Activated naive CD4-positive, alpha-beta T cell treated with anti-CD3 and anti-CD28 coated beads, Interleukin-2, amount 50 U/mL, for 24 hours (primary cell): ENCODE results near the gene NUDT4.
"Not testable (repeated sequence)": the region's sequence is repeated elsewhere in the genome, so short reads cannot be mapped to it uniquely, and the experiment has no call there.

ENCODE experiments used
- H3K27ac Mint-ChIP-seq: one replicate; pipeline ENCODE4 v1.8.0; 2021; ENCODE audit warnings: mild to moderate bottlenecking, mixed read lengths
- H3K27me3 Mint-ChIP-seq: one replicate; pipeline ENCODE4 v1.8.0; 2021; ENCODE audit warnings: mixed read lengths
- H3K36me3 Mint-ChIP-seq: one replicate; pipeline ENCODE4 v1.8.0; 2021; ENCODE audit warnings: mixed read lengths
- H3K4me1 Mint-ChIP-seq: one replicate; pipeline ENCODE4 v1.8.0; 2021; ENCODE audit warnings: mixed read lengths
- H3K4me3 Mint-ChIP-seq: one replicate; pipeline ENCODE4 v1.8.0; 2021; ENCODE audit warnings: mild to moderate bottlenecking, mixed read lengths
- H3K9me3 Mint-ChIP-seq: one replicate; pipeline ENCODE4 v1.8.0; 2021; ENCODE audit warnings: mixed read lengths

The NUDT4 gene

GRCh38 chr12:93358821-93359220 lies 18.9 kb upstream of the NUDT4 start:
- H3K27ac Mint-ChIP-seq: no peak overlapping the region

GRCh38 chr12:93360688-93361087 lies 17.0 kb upstream of the NUDT4 start:
- Mint-ChIP-seq H3K36me3 (no peaks in the 10 kb centered on the region), H3K27ac (peak overlapping the region; percentile 13), H3K4me1 (peaks cover 5% of the 10 kb centered on the region), H3K9me3 (no peaks in the 10 kb centered on the region), H3K27me3 (no peaks in the 10 kb centered on the region), H3K4me3 (no peak overlapping the region)

More at GRCh38 chr12:93358821-93359220, 18.9 kb upstream of the NUDT4 start:
- Mint-ChIP-seq H3K36me3 (no peaks in the 10 kb centered on the region), H3K4me1 (peaks cover 2% of the 10 kb centered on the region), H3K9me3 (no peaks in the 10 kb centered on the region), H3K4me3 (no peak overlapping the region), H3K27me3 (no peaks in the 10 kb centered on the region)

GRCh38 chr12:93361151-93361919 lies 16.4 kb upstream of the NUDT4 start:
- no peak overlapping the region for H3K27ac Mint-ChIP-seq
- no peaks in the 10 kb centered on the region for H3K36me3 Mint-ChIP-seq
- no peaks in the 10 kb centered on the region for H3K27me3 Mint-ChIP-seq
- peaks cover 5% of the 10 kb centered on the region for H3K4me1 Mint-ChIP-seq
- no peaks in the 10 kb centered on the region for H3K9me3 Mint-ChIP-seq
- H3K4me3 Mint-ChIP-seq: no peak overlapping the region

GRCh38 chr12:93363841-93364297 lies 13.9 kb upstream of the NUDT4 start:
- peaks cover 5% of the 10 kb centered on the region for H3K4me1 Mint-ChIP-seq
- H3K4me3 Mint-ChIP-seq: no peak overlapping the region
- H3K36me3 Mint-ChIP-seq: no peaks in the 10 kb centered on the region
- peak overlapping the region; percentile 38 for H3K27ac Mint-ChIP-seq
- no peaks in the 10 kb centered on the region for H3K27me3 Mint-ChIP-seq
- no peaks in the 10 kb centered on the region for H3K9me3 Mint-ChIP-seq

GRCh38 chr12:93365616-93366405 lies 11.9 kb upstream of the NUDT4 start:
- no peak overlapping the region for H3K27ac Mint-ChIP-seq
- peaks cover 5% of the 10 kb centered on the region for H3K4me1 Mint-ChIP-seq
- no peaks in the 10 kb centered on the region for H3K9me3 Mint-ChIP-seq
- H3K4me3 Mint-ChIP-seq: no peak overlapping the region
- no peaks in the 10 kb centered on the region for H3K36me3 Mint-ChIP-seq
- H3K27me3 Mint-ChIP-seq: no peaks in the 10 kb centered on the region

- H3K9me3 Mint-ChIP-seq: no peaks in the 10 kb centered on the region
- H3K4me1 Mint-ChIP-seq: peaks cover 5% of the 10 kb centered on the region
- no peaks in the 10 kb centered on the region for H3K27me3 Mint-ChIP-seq
- no peak overlapping the region for H3K27ac Mint-ChIP-seq
- H3K36me3 Mint-ChIP-seq: no peaks in the 10 kb centered on the region
- no peak overlapping the region for H3K4me3 Mint-ChIP-seq
Measured at GRCh38 chr12:93366422-93366821, 11.3 kb upstream of the NUDT4 start.

- H3K36me3 Mint-ChIP-seq: no peaks in the 10 kb centered on the region
- no peak overlapping the region for H3K4me3 Mint-ChIP-seq
- H3K4me1 Mint-ChIP-seq: peaks cover 3% of the 10 kb centered on the region
- peaks cover 2% of the 10 kb centered on the region for H3K27me3 Mint-ChIP-seq
- H3K27ac Mint-ChIP-seq: no peak overlapping the region
- no peaks in the 10 kb centered on the region for H3K9me3 Mint-ChIP-seq
Measured at GRCh38 chr12:93368766-93369165, 9.0 kb upstream of the NUDT4 start.

GRCh38 chr12:93369505-93369904 lies 8.2 kb upstream of the NUDT4 start:
- H3K36me3 Mint-ChIP-seq: no peaks in the 10 kb centered on the region
- H3K4me1 Mint-ChIP-seq: no peaks in the 10 kb centered on the region
- H3K27ac Mint-ChIP-seq: no peak overlapping the region
- peaks cover 2% of the 10 kb centered on the region for H3K27me3 Mint-ChIP-seq
- no peaks in the 10 kb centered on the region for H3K9me3 Mint-ChIP-seq
- H3K4me3 Mint-ChIP-seq: no peak overlapping the region

- Mint-ChIP-seq H3K4me3 (no peak overlapping the region), H3K4me1 (no peaks in the 10 kb centered on the region), H3K27me3 (peaks cover 2% of the 10 kb centered on the region), H3K36me3 (no peaks in the 10 kb centered on the region), H3K27ac (no peak overlapping the region), H3K9me3 (no peaks in the 10 kb centered on the region)
Measured at GRCh38 chr12:93370947-93371346, 6.8 kb upstream of the NUDT4 start.

GRCh38 chr12:93373961-93374656 lies 3.6 kb upstream of the NUDT4 start:
- Mint-ChIP-seq H3K4me3 (no peak overlapping the region), H3K27ac (no peak overlapping the region), H3K9me3 (no peaks in the 10 kb centered on the region), H3K4me1 (peaks cover 10% of the 10 kb centered on the region), H3K27me3 (peaks cover 2% of the 10 kb centered on the region), H3K36me3 (no peaks in the 10 kb centered on the region)

GRCh38 chr12:93375906-93376305 lies 1.8 kb upstream of the NUDT4 start:
- H3K4me1 Mint-ChIP-seq: peaks cover 23% of the 10 kb centered on the region
- peaks cover 8% of the 10 kb centered on the region for H3K36me3 Mint-ChIP-seq
- peaks cover 2% of the 10 kb centered on the region for H3K27me3 Mint-ChIP-seq
- H3K4me3 Mint-ChIP-seq: no peak overlapping the region
- no peak overlapping the region for H3K27ac Mint-ChIP-seq
- no peaks in the 10 kb centered on the region for H3K9me3 Mint-ChIP-seq

GRCh38 chr12:93376436-93377251 lies 1.1 kb upstream of the NUDT4 start:
- H3K36me3 Mint-ChIP-seq: peaks cover 13% of the 10 kb centered on the region
- peaks cover 30% of the 10 kb centered on the region for H3K4me1 Mint-ChIP-seq
- no peaks in the 10 kb centered on the region for H3K9me3 Mint-ChIP-seq
- peaks cover 2% of the 10 kb centered on the region for H3K27me3 Mint-ChIP-seq
- no peak overlapping the region for H3K27ac Mint-ChIP-seq
- H3K4me3 Mint-ChIP-seq: peak overlapping the region; percentile 88

- Mint-ChIP-seq H3K4me3 (peak overlapping the region; percentile 100), H3K36me3 (peaks cover 13% of the 10 kb centered on the region), H3K4me1 (peaks cover 45% of the 10 kb centered on the region), H3K27ac (peak overlapping the region; percentile 100)
- H3K9me3 Mint-ChIP-seq, H3K27me3 Mint-ChIP-seq: not testable (repeated sequence)
Measured at GRCh38 chr12:93378196-93378997, 672 bp downstream of the NUDT4 start.

- Mint-ChIP-seq H3K4me1 (peaks cover 50% of the 10 kb centered on the region), H3K9me3 (no peaks in the 10 kb centered on the region), H3K27me3 (no peaks in the 10 kb centered on the region), H3K36me3 (peaks cover 13% of the 10 kb centered on the region), H3K27ac (peak overlapping the region; percentile 100), H3K4me3 (peak overlapping the region; percentile 100)
Measured at GRCh38 chr12:93378998-93379325, 1.2 kb downstream of the NUDT4 start.
